Measurements from ENCODE around the gene PTPRM.
A peak's percentile ranks its signal among the peaks of the same experiment; 100 is the strongest.
"Not testable (repeated sequence)": the region's sequence is repeated elsewhere in the genome, so short reads cannot be mapped to it uniquely, and the experiment has no call there.

The PTPRM gene

GRCh38 chr18:8049147-8049546, 482.0 kb downstream of the PTPRM start:
- peak; percentile 6 for DNase-seq (ENCODE audit: low spot score)

GRCh38 chr18:8050616-8051329, 483.7 kb downstream of the PTPRM start:
- DNase-seq (ENCODE audit: low spot score): no peak

- DNase-seq (ENCODE audit: low spot score): no peak
Observed at GRCh38 chr18:8051453-8051852, 484.3 kb downstream of the PTPRM start.

GRCh38 chr18:8052237-8052701, 485.2 kb downstream of the PTPRM start:
- no peak for DNase-seq (ENCODE audit: low spot score)

- no peak for DNase-seq (ENCODE audit: low spot score)
Observed at GRCh38 chr18:8056723-8057122, 489.6 kb downstream of the PTPRM start.

- DNase-seq (ENCODE audit: low spot score): not testable (repeated sequence)
Observed at GRCh38 chr18:8063152-8063551, 496.0 kb downstream of the PTPRM start.

GRCh38 chr18:8063733-8064132, 496.6 kb downstream of the PTPRM start:
- no peak for DNase-seq (ENCODE audit: low spot score)

GRCh38 chr18:8065284-8065683, 498.2 kb downstream of the PTPRM start:
- no peak for DNase-seq (ENCODE audit: low spot score)

- no peak for DNase-seq (ENCODE audit: low spot score)
Observed at GRCh38 chr18:8065773-8066172, 498.7 kb downstream of the PTPRM start.

GRCh38 chr18:8069708-8070107, 502.6 kb downstream of the PTPRM start:
- no peak for DNase-seq (ENCODE audit: low spot score)

GRCh38 chr18:8073167-8073566, 506.1 kb downstream of the PTPRM start:
- no peak for DNase-seq (ENCODE audit: low spot score)

GRCh38 chr18:8080092-8080491, 513.0 kb downstream of the PTPRM start:
- no peak for DNase-seq (ENCODE audit: low spot score)

GRCh38 chr18:8081267-8081666, 514.2 kb downstream of the PTPRM start:
- DNase-seq (ENCODE audit: low spot score): no peak

GRCh38 chr18:8081872-8082553, 514.9 kb downstream of the PTPRM start:
- DNase-seq (ENCODE audit: low spot score): no peak

- DNase-seq (ENCODE audit: low spot score): peak; percentile 41
Observed at GRCh38 chr18:8084160-8084559, 517.0 kb downstream of the PTPRM start.

GRCh38 chr18:8088626-8089025, 521.5 kb downstream of the PTPRM start:
- no peak for DNase-seq (ENCODE audit: low spot score)

GRCh38 chr18:8091035-8091434, 523.9 kb downstream of the PTPRM start:
- DNase-seq (ENCODE audit: low spot score): no peak

- DNase-seq (ENCODE audit: low spot score): no peak
Observed at GRCh38 chr18:8095947-8096570, 528.9 kb downstream of the PTPRM start.

- no peak for DNase-seq (ENCODE audit: low spot score)
Observed at GRCh38 chr18:8097399-8097798, 530.3 kb downstream of the PTPRM start.

GRCh38 chr18:8097927-8098326, 530.8 kb downstream of the PTPRM start:
- DNase-seq (ENCODE audit: low spot score): no peak

- no peak for DNase-seq (ENCODE audit: low spot score)
Observed at GRCh38 chr18:8106603-8107002, 539.5 kb downstream of the PTPRM start.

- no peak for DNase-seq (ENCODE audit: low spot score)
Observed at GRCh38 chr18:8107426-8107825, 540.3 kb downstream of the PTPRM start.

GRCh38 chr18:8114480-8114879, 547.4 kb downstream of the PTPRM start:
- DNase-seq (ENCODE audit: low spot score): no peak
